PFSK-1 (cell line): Measurements from ENCODE around the gene VPS29.

Experiments
- FOXP2 ChIP-seq: optimal IDR thresholded peaks from 2 replicates; pipeline ENCODE3; 2011; ENCODE audit warnings: borderline replicate concordance, control low read depth, inconsistent platforms; ENCODE audit not compliant: insufficient read depth; ENCODE audit errors: extremely low read length, extremely low read depth
- POLR2AphosphoS5 ChIP-seq: IDR thresholded peaks from 2 replicates; pipeline ENCODE4 v1.6.1; 2012; ENCODE audit warnings: low read depth, mild to moderate bottlenecking, control low read depth, low read length, moderate library complexity
- REST ChIP-seq, 2 experiments: IDR thresholded peaks; 2 replicates each; pipeline versions ENCODE4 v1.6.1 to v1.8.0; 2011 to 2012; ENCODE audit warnings: low read depth in 2 of 2, low read length in 2 of 2, control low read depth in 1 of 2, inconsistent platforms in 1 of 2, mild to moderate bottlenecking in 1 of 2, moderate library complexity in 1 of 2; ENCODE audit not compliant: insufficient read depth in 1 of 2
- SIN3A ChIP-seq: IDR thresholded peaks from 2 replicates; pipeline ENCODE4 v1.6.1; 2012; ENCODE audit warnings: mild to moderate bottlenecking, low read length, moderate library complexity, borderline replicate concordance; ENCODE audit not compliant: insufficient read depth
- TAF1 ChIP-seq: IDR thresholded peaks from 2 replicates; pipeline ENCODE4 v1.6.1; 2012; ENCODE audit warnings: low read length, control low read depth, borderline replicate concordance; ENCODE audit not compliant: insufficient read depth

Gene VPS29

GRCh38 chr12:110533607-110534006 lies 31.7 kb upstream of the VPS29 start:
- no peak for TF ChIP-seq REST (IDR thresholded peaks at IDR 0.05; ENCODE audit: insufficient read depth in 1 of 2, low read depth in 2 of 2, low read length in 2 of 2)
- TF ChIP-seq FOXP2: no peak
- TF ChIP-seq SIN3A: no peak
- TF ChIP-seq POLR2AphosphoS5: no peak
- TF ChIP-seq TAF1: no peak

- TF ChIP-seq FOXP2: no peak
- TF ChIP-seq SIN3A: no peak
- no peak for TF ChIP-seq REST (IDR thresholded peaks at IDR 0.05; ENCODE audit: insufficient read depth in 1 of 2, low read depth in 2 of 2, low read length in 2 of 2)
- TF ChIP-seq POLR2AphosphoS5: no peak
- TF ChIP-seq TAF1: no peak
These were observed 30.7 kb upstream of the VPS29 start for GRCh38 chr12:110532644-110533043.

GRCh38 chr12:110531741-110532333 lies 29.9 kb upstream of the VPS29 start:
- TF ChIP-seq TAF1 (no peak), FOXP2 (no peak), REST (IDR thresholded peaks at IDR 0.05; ENCODE audit: insufficient read depth in 1 of 2, low read depth in 2 of 2, low read length in 2 of 2) (no peak), POLR2AphosphoS5 (no peak), SIN3A (no peak)

GRCh38 chr12:110530511-110530910 lies 28.6 kb upstream of the VPS29 start:
- TF ChIP-seq POLR2AphosphoS5 (no peak), REST (IDR thresholded peaks at IDR 0.05; ENCODE audit: insufficient read depth in 1 of 2, low read depth in 2 of 2, low read length in 2 of 2) (no peak), FOXP2 (no peak), SIN3A (no peak), TAF1 (no peak)
